ENCODE results near the gene ADCY3. TPM values are rescaled to one million over a fixed set of nuclear protein-coding genes. Genes with fewer than 3 reads are reported as not detected.

ADCY3 gene
- total and polyA plus RNA-seq, 2 experiments from 2014 or later: 13.8 to 15.0 TPM

GRCh38 chr2:24873619-24874018 is 46.4 kb downstream of the ADCY3 start:
- whole genome bisulfite sequencing (ENCODE audit: low lambda C conversion rate, missing lambda C conversion rate): 94% methylated on average over 8 of the region's 8 CpGs
- DNase-seq (ENCODE audit: low spot score): no peak
- Histone ChIP-seq H3K4me1 (ENCODE audit: insufficient read depth) (no peaks in the 10 kb centered on the region), H3K27me3 (no peaks in the 10 kb centered on the region), H3K27ac (no peak overlapping the region), H3K9me3 (ENCODE audit: low read depth) (no peaks in the 10 kb centered on the region), H3K4me2 (no peak overlapping the region), H2AFZ (no peak overlapping the region), H3K79me2 (no peaks in the 10 kb centered on the region), H3K4me3 (no peak overlapping the region), H3K9me2 (replicated peaks; ENCODE audit: insufficient read depth) (no peaks in the 10 kb centered on the region), H3K36me3 (replicated peaks; ENCODE audit: insufficient read depth, low read depth) (no peaks in the 10 kb centered on the region), H4K20me1 (ENCODE audit: insufficient read depth, poor library complexity, severe bottlenecking) (no peaks in the 10 kb centered on the region)
- TF ChIP-seq CTCF (IDR thresholded peaks at IDR 0.05; ENCODE audit: poor library complexity): no peak

DNA sequence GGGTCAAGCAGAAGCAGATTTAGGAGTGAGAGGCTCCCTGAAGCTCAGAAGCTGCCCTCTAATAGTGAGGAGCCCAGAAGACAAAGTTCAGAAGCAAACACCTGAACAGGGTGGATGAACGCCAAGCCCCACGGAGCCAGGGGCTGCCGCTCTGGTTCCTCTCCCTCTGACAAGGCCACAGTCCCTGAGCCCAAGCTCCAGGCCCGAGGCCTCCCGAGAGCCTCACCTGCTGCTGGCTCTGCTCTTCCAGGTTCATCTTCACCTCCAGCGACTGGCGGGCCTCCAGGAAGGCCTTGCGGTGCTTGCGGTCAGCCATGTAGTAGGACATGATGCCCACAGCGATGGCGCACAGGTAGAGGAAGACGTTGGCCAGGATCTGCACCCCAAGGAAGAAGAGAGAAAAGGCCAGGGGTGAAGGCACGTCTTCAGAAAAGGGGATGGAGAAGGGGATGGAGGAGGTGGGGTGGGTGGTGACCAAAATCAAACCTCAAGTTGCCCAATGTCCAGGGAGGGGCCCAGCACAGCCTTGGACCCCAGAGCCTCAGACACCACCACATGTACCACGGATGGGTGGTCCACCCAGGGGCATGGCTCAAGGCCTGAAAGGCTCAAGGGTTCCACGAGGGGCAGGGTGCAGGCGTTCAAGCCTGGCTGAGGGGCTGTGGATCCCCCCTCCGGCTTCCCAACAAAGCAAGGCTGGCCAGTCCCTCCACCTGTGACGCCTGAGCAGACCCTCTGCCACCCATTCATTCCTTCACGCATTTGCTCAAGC is 47.5 kb downstream of the ADCY3 start:
- Histone ChIP-seq H3K9me2 (replicated peaks; ENCODE audit: insufficient read depth) (no peaks in the 10 kb centered on the region), H3K27me3 (no peaks in the 10 kb centered on the region), H3K79me2 (no peaks in the 10 kb centered on the region), H3K4me2 (no peak overlapping the region), H2AFZ (no peak overlapping the region), H3K27ac (no peak overlapping the region), H3K36me3 (replicated peaks; ENCODE audit: insufficient read depth, low read depth) (no peaks in the 10 kb centered on the region), H3K9me3 (ENCODE audit: low read depth) (no peaks in the 10 kb centered on the region), H3K4me1 (ENCODE audit: insufficient read depth) (no peaks in the 10 kb centered on the region), H4K20me1 (ENCODE audit: insufficient read depth, poor library complexity, severe bottlenecking) (no peaks in the 10 kb centered on the region), H3K4me3 (no peak overlapping the region)
- TF ChIP-seq CTCF (IDR thresholded peaks at IDR 0.05; ENCODE audit: poor library complexity) (no peak), EZH2phosphoT487 (IDR thresholded peaks at IDR 0.05; ENCODE audit: low read depth, severe bottlenecking, unreplicated experiment) (no peak), EZH2 (IDR thresholded peaks at IDR 0.05; ENCODE audit: borderline replicate concordance) (no peak)
- 98% methylated on average over 18 of the region's 19 CpGs for WGBS (ENCODE audit: low lambda C conversion rate, missing lambda C conversion rate)
- no peak for DNase-seq (ENCODE audit: low spot score)

GRCh38 chr2:24871852-24872333 is 48.1 kb downstream of the ADCY3 start:
- Histone ChIP-seq H3K4me2 (no peak overlapping the region), H2AFZ (no peak overlapping the region)
- 86% methylated on average over 12 of the region's 12 CpGs for WGBS (ENCODE audit: low lambda C conversion rate, missing lambda C conversion rate)

More at GRCh38 chr2:24871852-24872333, 48.1 kb downstream of the ADCY3 start:
- DNase-seq (ENCODE audit: low spot score): no peak
- Histone ChIP-seq H3K9me3 (ENCODE audit: low read depth) (no peaks in the 10 kb centered on the region), H3K79me2 (no peaks in the 10 kb centered on the region), H3K36me3 (replicated peaks; ENCODE audit: insufficient read depth, low read depth) (no peaks in the 10 kb centered on the region), H3K27ac (no peak overlapping the region), H3K9me2 (replicated peaks; ENCODE audit: insufficient read depth) (no peaks in the 10 kb centered on the region), H4K20me1 (ENCODE audit: insufficient read depth, poor library complexity, severe bottlenecking) (no peaks in the 10 kb centered on the region), H3K4me1 (ENCODE audit: insufficient read depth) (no peaks in the 10 kb centered on the region), H3K27me3 (no peaks in the 10 kb centered on the region), H3K4me3 (no peak overlapping the region)
- TF ChIP-seq EZH2 (IDR thresholded peaks at IDR 0.05; ENCODE audit: borderline replicate concordance): no peak
- TF ChIP-seq EZH2phosphoT487 (IDR thresholded peaks at IDR 0.05; ENCODE audit: low read depth, severe bottlenecking, unreplicated experiment): no peak
- no peak for TF ChIP-seq CTCF (IDR thresholded peaks at IDR 0.05; ENCODE audit: poor library complexity)
